Measurements from ENCODE around the gene ATXN10. TPM values are rescaled to one million over a fixed set of nuclear protein-coding genes. Genes with fewer than 3 reads are reported as not detected.

Gene ATXN10, protein sequence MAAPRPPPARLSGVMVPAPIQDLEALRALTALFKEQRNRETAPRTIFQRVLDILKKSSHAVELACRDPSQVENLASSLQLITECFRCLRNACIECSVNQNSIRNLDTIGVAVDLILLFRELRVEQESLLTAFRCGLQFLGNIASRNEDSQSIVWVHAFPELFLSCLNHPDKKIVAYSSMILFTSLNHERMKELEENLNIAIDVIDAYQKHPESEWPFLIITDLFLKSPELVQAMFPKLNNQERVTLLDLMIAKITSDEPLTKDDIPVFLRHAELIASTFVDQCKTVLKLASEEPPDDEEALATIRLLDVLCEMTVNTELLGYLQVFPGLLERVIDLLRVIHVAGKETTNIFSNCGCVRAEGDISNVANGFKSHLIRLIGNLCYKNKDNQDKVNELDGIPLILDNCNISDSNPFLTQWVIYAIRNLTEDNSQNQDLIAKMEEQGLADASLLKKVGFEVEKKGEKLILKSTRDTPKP
- total RNA-seq = 206 TPM

DNA sequence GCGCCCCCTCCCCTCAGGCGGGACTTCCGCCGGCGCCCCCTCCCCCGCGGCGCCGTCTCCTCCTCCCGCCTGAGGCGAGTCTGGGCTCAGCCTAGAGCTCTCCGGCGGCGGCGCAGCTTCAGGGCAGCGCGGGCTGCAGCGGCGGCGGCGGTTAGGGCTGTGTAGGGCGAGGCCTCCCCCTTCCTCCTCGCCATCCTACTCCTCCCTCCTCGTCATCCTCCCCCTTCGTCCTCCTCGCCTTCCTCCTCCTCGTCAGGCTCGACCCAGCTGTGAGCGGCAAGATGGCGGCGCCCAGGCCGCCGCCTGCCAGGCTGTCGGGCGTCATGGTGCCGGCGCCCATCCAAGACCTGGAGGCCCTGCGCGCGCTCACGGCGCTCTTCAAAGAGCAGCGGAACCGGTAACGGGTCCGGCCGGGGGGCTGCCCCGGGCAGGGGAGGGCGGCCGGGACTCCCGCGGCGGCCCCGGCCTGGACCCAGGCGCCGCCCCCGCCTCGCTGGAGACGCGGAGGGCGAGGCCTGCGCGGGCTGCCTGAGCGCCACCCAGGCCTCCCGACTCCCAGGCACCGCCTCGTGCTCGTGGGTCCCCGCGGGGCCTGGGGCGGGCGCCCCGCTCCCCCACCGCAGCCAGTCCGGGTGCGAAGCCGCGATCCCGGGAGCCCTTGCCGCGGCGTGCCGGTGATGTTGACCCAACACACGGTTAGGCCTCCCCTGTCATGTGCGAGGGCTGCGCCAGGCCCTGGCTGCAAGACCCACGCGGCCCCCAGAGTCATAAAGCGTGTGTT, at the start of gene ATXN10:
TSS of gene ATXN10 (plus strand) at position 52 of the 781 bp plus-strand sequence. CDS start at position 282, 230 bp downstream.

Other genes starting within 250 kb of the ATXN10 start
- 206 TPM for gene FBLN1, start 169.0 kb upstream of the ATXN10 start, total RNA-seq